HCT116 (cell line): Measurements from ENCODE around the gene PTPN21.

Experiments used
- ATF3 ChIP-seq: IDR thresholded peaks from 2 replicates; pipeline ENCODE4 v1.6.1; 2012
- CEBPB ChIP-seq: IDR thresholded peaks from 2 replicates; pipeline ENCODE4 v1.6.1; 2012; ENCODE audit warnings: low read depth
- CTCF ChIP-seq, 3 experiments: fragments of 200-600 bp in 1 of 3; sonication (generic) in 1 of 3; IDR thresholded peaks in 2 of 3; conservative IDR thresholded peaks in 1 of 3; 2 replicates each; pipeline ENCODE4 v1.5.1; 2012 to 2017; ENCODE audit warnings: low read depth in 2 of 3, low read length in 2 of 3, antibody characterized with exemption in 1 of 3, borderline replicate concordance in 1 of 3, control low read depth in 1 of 3, mild to moderate bottlenecking in 1 of 3, mixed read lengths in 1 of 3, mixed run types in 1 of 3, moderate library complexity in 1 of 3; ENCODE audit not compliant: insufficient read depth in 1 of 3
- EGR1 ChIP-seq: IDR thresholded peaks from 2 replicates; pipeline ENCODE4 v1.6.1; 2012; ENCODE audit warnings: low read depth
- EZH2 ChIP-seq: fragments of 200-600 bp; sonication (generic); IDR thresholded peaks from 2 replicates; pipeline ENCODE4 v1.6.1; 2017; ENCODE audit warnings: antibody characterized with exemption, mixed run types
- EZH2phosphoT487 ChIP-seq: fragments of 200-600 bp; IDR thresholded peaks from 2 replicates; pipeline ENCODE4 v1.6.1; 2018; ENCODE audit warnings: antibody characterized with exemption, borderline replicate concordance
- FOSL1 ChIP-seq: IDR thresholded peaks from 2 replicates; pipeline ENCODE4 v1.6.1; 2012; ENCODE audit warnings: low read depth
- MAX ChIP-seq: IDR thresholded peaks from 2 replicates; pipeline ENCODE4 v1.6.1; 2012
- POLR2A ChIP-seq: IDR thresholded peaks from 2 replicates; pipeline ENCODE4 v1.7.0; 2011; ENCODE audit warnings: borderline replicate concordance; ENCODE audit not compliant: insufficient read depth, insufficient read length; ENCODE audit errors: extremely low read depth
- RAD21 ChIP-seq: IDR thresholded peaks from 2 replicates; pipeline ENCODE4 v1.6.1; 2012; ENCODE audit warnings: low read depth, mild to moderate bottlenecking
- REST ChIP-seq: IDR thresholded peaks from 2 replicates; pipeline ENCODE4 v1.6.1; 2012; ENCODE audit warnings: low read depth
- SIN3A ChIP-seq: IDR thresholded peaks from 2 replicates; pipeline ENCODE4 v1.6.1; 2012; ENCODE audit warnings: low read depth
- SP1 ChIP-seq: IDR thresholded peaks from 2 replicates; pipeline ENCODE4 v1.6.1; 2012; ENCODE audit warnings: low read depth

- TF ChIP-seq CTCF (IDR thresholded peaks at IDR 0.05 in 2 of 3, conservative IDR thresholded peaks at IDR 0.05 in 1 of 3; ENCODE audit: borderline replicate concordance in 1 of 3, insufficient read depth in 1 of 3, low read depth in 2 of 3, low read length in 2 of 3): no peak
- no peak for TF ChIP-seq FOSL1
- no peak for TF ChIP-seq POLR2A
- no peak for TF ChIP-seq SP1
- TF ChIP-seq REST: no peak
- no peak for TF ChIP-seq CEBPB
- no peak for TF ChIP-seq SIN3A
- no peak for TF ChIP-seq EGR1
- TF ChIP-seq MAX: no peak
- no peak for TF ChIP-seq RAD21
- TF ChIP-seq ATF3: no peak
- no peak for TF ChIP-seq EZH2
- no peak for TF ChIP-seq EZH2phosphoT487
Measured at GRCh38 chr14:88568196-88568595, 13.4 kb upstream of the PTPN21 start.
